ENCODE measurements around the gene KLF2.

The KLF2 gene

GRCh38 chr19:16369664-16370576 is 45.3 kb downstream of the KLF2 start:
- H3K27ac ChIP-seq, result no peak overlapping the region
- CTCF ChIA-PET, result interaction anchor here (0.6 kb wide), 2 partner anchors 9 to 17 kb away, joined by 3 read pairs; no protein-coding TSS in a partner anchor
- TF ChIP-seq CTCF (conservative IDR thresholded peaks at IDR 0.05; ENCODE audit: low read depth), result no peak
- no peak for DNase-seq (ENCODE audit: low spot score)
- POLR2A ChIA-PET (ENCODE audit: low non-redundant PET), result no interaction called here

- DNase-seq (ENCODE audit: low spot score), result no peak
- no peak for TF ChIP-seq CTCF (conservative IDR thresholded peaks at IDR 0.05; ENCODE audit: low read depth)
- ChIA-PET POLR2A (ENCODE audit: low non-redundant PET) (no interaction called here), CTCF (no interaction called here)
- no peak overlapping the region for H3K27ac ChIP-seq
These were observed 46.2 kb downstream of the KLF2 start for GRCh38 chr19:16370641-16371391.

GRCh38 chr19:16371540-16371986 is 46.9 kb downstream of the KLF2 start:
- no peak for TF ChIP-seq CTCF (conservative IDR thresholded peaks at IDR 0.05; ENCODE audit: low read depth)
- no peak overlapping the region for H3K27ac ChIP-seq
- POLR2A ChIA-PET (ENCODE audit: low non-redundant PET), result no interaction called here
- DNase-seq (ENCODE audit: low spot score), result no peak
- CTCF ChIA-PET, result interaction anchor here (0.6 kb wide), 1 partner anchor 98 kb away, joined by 3 read pairs; no protein-coding TSS in a partner anchor

GRCh38 chr19:16372065-16372915 is 47.7 kb downstream of the KLF2 start:
- POLR2A ChIA-PET (ENCODE audit: low non-redundant PET), result no interaction called here
- H3K27ac ChIP-seq, result no peak overlapping the region
- no peak for DNase-seq (ENCODE audit: low spot score)
- CTCF ChIA-PET, result interaction anchor here (0.6 kb wide), 1 partner anchor 99 kb away, joined by 3 read pairs; no protein-coding TSS in a partner anchor
- no peak for TF ChIP-seq CTCF (conservative IDR thresholded peaks at IDR 0.05; ENCODE audit: low read depth)

- no peak for TF ChIP-seq CTCF (conservative IDR thresholded peaks at IDR 0.05; ENCODE audit: low read depth)
- ChIA-PET CTCF (no interaction called here), POLR2A (ENCODE audit: low non-redundant PET) (no interaction called here)
- no peak overlapping the region for H3K27ac ChIP-seq
- DNase-seq (ENCODE audit: low spot score), result no peak
These were observed 48.5 kb downstream of the KLF2 start for GRCh38 chr19:16373079-16373478.

- H3K27ac ChIP-seq, result no peak overlapping the region
- TF ChIP-seq CTCF (conservative IDR thresholded peaks at IDR 0.05; ENCODE audit: low read depth), result no peak
- no peak for DNase-seq (ENCODE audit: low spot score)
- CTCF ChIA-PET, result no interaction called here
- POLR2A ChIA-PET (ENCODE audit: low non-redundant PET), result no interaction called here
These were observed 48.9 kb downstream of the KLF2 start for GRCh38 chr19:16373532-16373931.
